Smooth muscle cell (in vitro differentiated cells): ENCODE measurements around the gene PLPPR4. TPM values are rescaled to one million over a fixed set of nuclear protein-coding genes. Genes with fewer than 3 reads are reported as not detected.

Experiments
- DNase-seq: peaks from one replicate; lab custom pipeline; 2025; ENCODE audit not compliant: unreplicated experiment; lab: John Stamatoyannopoulos, UW
- H2AFZ ChIP-seq: fragments of 200-600 bp; sonication (generic); 2 replicates; pipeline ENCODE4 v1.6.0; 2016; ENCODE audit warnings: antibody characterized with exemption, low read depth, mild to moderate bottlenecking
- H3F3A ChIP-seq: fragments of 200-600 bp; sonication (generic); 2 replicates; pipeline ENCODE4 v1.6.0; 2017; ENCODE audit warnings: antibody characterized with exemption, low read depth
- H3K27ac ChIP-seq: fragments of 200-600 bp; sonication (generic); 2 replicates; pipeline ENCODE4 v1.5.1; 2016; ENCODE audit warnings: low read depth, mild to moderate bottlenecking
- H3K27me3 ChIP-seq: fragments of 200-600 bp; sonication (generic); 2 replicates; pipeline ENCODE4 v1.6.1; 2016; ENCODE audit warnings: low read depth, mild to moderate bottlenecking
- H3K36me3 ChIP-seq: fragments of 200-600 bp; sonication (generic); 2 replicates; pipeline ENCODE4 v1.5.1; 2016; ENCODE audit warnings: low read depth
- H3K4me1 ChIP-seq: fragments of 200-600 bp; sonication (generic); 2 replicates; pipeline ENCODE4 v1.5.1; 2016; ENCODE audit warnings: low read depth
- H3K4me2 ChIP-seq: fragments of 200-600 bp; sonication (generic); 2 replicates; pipeline ENCODE4 v1.6.0; 2016; ENCODE audit warnings: mild to moderate bottlenecking
- H3K4me3 ChIP-seq: fragments of 200-600 bp; sonication (generic); 2 replicates; pipeline ENCODE4 v1.5.1; 2016; ENCODE audit warnings: mild to moderate bottlenecking
- H3K79me2 ChIP-seq: fragments of 200-600 bp; sonication (generic); 2 replicates; pipeline ENCODE4 v1.6.0; 2016; ENCODE audit warnings: low read depth, mild to moderate bottlenecking
- H3K9ac ChIP-seq: fragments of 200-600 bp; sonication (generic); 2 replicates; pipeline ENCODE4 v1.6.0; 2016; ENCODE audit warnings: low read depth
- H3K9me3 ChIP-seq: fragments of 200-600 bp; sonication (generic); replicated peaks from 2 replicates; pipeline ENCODE4 v1.5.1; 2016; ENCODE audit warnings: low read depth
- H4K20me1 ChIP-seq: fragments of 200-600 bp; sonication (generic); 2 replicates; pipeline ENCODE4 v1.6.0; 2016; ENCODE audit warnings: low read depth
- WGBS: methylation state at CpG from one replicate; pipeline ENCODE4 v1.1.7; 2016; ENCODE audit warnings: low lambda C conversion rate; 5-methylcytosine and 5-hydroxymethylcytosine counted together
- polyA plus RNA-seq: library from polyadenylated mRNA; unstranded; fragments of >200 nt; fragmentation: Nextera tagmentation; extraction: Ambion mirVana; gene quantifications from 2 replicates; pipeline ENCODE4 v1.2.1, GENCODE V29; 2016
- total RNA-seq: library from RNA; depleted of rRNA; stranded (reverse); fragments of >200 nt; gene quantifications from 2 replicates; pipeline ENCODE4 v1.2.3, GENCODE V29; 2014
- TF ChIP-seq, protein P1 (sequence below): fragments of 200-600 bp; sonication (generic); IDR thresholded peaks from 2 replicates; pipeline ENCODE4 v1.5.1; 2017; ENCODE audit warnings: borderline replicate concordance, mild to moderate bottlenecking, antibody characterized with exemption; ENCODE audit not compliant: insufficient read depth, poor library complexity, severe bottlenecking

PLPPR4 gene
- total and polyA plus RNA-seq, 2 experiments from 2014 or later: 4.6 to 8.4 TPM

DNA sequence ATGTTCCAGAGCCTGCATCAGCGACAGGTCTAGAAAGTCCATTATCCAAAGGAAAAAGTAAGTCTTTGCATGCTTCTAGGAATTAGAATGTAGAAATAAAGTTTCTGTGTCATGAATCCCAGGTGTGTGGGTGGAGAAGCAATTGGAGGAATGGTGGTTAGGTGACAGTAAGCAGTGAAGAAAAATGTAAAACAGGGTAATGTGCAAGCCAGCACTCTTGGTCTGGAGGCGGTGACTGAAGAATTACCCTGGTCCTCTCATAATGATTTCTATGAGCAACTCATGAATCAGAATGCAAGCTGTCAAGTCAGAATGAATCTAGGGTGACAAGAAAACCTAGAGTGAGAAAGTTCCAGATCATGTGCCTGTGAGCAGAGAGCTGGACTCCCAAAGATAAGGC is 33.6 kb downstream of the PLPPR4 start:
- no peaks in the 10 kb centered on the region for H3K36me3 ChIP-seq
- H3K79me2 ChIP-seq: no peaks in the 10 kb centered on the region
- no peaks in the 10 kb centered on the region for H4K20me1 ChIP-seq
- WGBS: 92% methylated on average over 2 of the region's 2 CpGs
- H3F3A ChIP-seq: no peaks in the 10 kb centered on the region
- H3K4me2 ChIP-seq: no peak overlapping the region
- no peaks in the 10 kb centered on the region for H3K4me1 ChIP-seq
- no peaks in the 10 kb centered on the region for H3K27me3 ChIP-seq
- H3K9me3 ChIP-seq: no peaks in the 10 kb centered on the region
- no peak for DNase-seq
- TF ChIP-seq, protein P1, sequence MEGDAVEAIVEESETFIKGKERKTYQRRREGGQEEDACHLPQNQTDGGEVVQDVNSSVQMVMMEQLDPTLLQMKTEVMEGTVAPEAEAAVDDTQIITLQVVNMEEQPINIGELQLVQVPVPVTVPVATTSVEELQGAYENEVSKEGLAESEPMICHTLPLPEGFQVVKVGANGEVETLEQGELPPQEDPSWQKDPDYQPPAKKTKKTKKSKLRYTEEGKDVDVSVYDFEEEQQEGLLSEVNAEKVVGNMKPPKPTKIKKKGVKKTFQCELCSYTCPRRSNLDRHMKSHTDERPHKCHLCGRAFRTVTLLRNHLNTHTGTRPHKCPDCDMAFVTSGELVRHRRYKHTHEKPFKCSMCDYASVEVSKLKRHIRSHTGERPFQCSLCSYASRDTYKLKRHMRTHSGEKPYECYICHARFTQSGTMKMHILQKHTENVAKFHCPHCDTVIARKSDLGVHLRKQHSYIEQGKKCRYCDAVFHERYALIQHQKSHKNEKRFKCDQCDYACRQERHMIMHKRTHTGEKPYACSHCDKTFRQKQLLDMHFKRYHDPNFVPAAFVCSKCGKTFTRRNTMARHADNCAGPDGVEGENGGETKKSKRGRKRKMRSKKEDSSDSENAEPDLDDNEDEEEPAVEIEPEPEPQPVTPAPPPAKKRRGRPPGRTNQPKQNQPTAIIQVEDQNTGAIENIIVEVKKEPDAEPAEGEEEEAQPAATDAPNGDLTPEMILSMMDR: no peak
- H2AFZ ChIP-seq: no peak overlapping the region
- H3K27ac ChIP-seq: no peak overlapping the region
- H3K4me3 ChIP-seq: no peak overlapping the region
- H3K9ac ChIP-seq: no peak overlapping the region

DNA sequence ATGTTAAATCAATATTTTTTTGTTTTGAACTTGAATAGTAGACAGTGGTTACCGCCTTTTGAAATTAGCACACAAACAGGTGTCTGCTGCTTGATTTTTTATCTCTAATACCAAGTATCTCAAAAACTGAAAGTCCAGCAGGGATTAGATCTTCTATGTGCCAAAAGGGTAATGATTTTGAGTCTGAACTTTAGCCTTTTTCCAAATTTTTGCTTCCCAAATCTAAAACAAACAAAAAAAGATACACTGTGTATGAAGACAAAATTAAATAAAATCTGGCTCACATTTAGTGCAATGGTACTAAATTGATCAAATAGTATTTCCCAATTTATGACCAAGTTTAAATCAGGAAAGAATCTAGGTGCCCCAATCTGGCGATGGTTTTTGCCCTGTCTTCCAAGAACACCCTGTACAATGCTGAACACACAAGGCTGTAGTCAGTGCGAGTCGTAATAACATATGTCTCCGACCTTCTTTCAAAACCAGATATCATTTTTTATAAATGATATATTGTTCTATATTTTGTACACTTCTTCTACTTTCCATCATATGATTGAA is 40.5 kb downstream of the PLPPR4 start:
- Histone ChIP-seq H4K20me1 (no peaks in the 10 kb centered on the region), H3K4me3 (no peak overlapping the region), H3K27ac (no peak overlapping the region), H3K4me2 (no peak overlapping the region), H2AFZ (no peak overlapping the region), H3K9me3 (no peaks in the 10 kb centered on the region), H3K36me3 (no peaks in the 10 kb centered on the region), H3F3A (no peaks in the 10 kb centered on the region), H3K27me3 (no peaks in the 10 kb centered on the region), H3K79me2 (no peaks in the 10 kb centered on the region), H3K4me1 (no peaks in the 10 kb centered on the region), H3K9ac (no peak overlapping the region)
- TF ChIP-seq, protein P1: no peak
- no peak for DNase-seq
- 96% methylated on average over 5 of the region's 5 CpGs for WGBS

DNA sequence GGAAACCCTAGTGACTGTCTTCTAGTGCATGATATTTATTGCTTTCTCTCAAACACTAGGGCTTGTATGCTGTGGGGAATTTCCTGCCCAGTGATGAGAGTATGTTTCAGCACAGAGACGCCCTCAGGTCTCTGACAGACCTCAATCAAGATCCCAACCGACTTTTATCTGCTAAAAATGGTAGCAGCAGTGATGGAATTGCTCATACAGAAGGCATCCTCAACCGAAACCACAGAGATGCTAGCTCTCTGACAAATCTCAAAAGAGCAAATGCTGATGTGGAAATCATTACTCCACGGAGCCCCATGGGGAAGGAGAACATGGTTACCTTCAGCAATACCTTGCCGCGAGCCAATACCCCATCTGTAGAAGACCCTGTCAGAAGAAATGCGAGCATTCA is 41.3 kb downstream of the PLPPR4 start:
- no peak for DNase-seq
- 85% methylated on average over 7 of the region's 7 CpGs for WGBS

DNA sequence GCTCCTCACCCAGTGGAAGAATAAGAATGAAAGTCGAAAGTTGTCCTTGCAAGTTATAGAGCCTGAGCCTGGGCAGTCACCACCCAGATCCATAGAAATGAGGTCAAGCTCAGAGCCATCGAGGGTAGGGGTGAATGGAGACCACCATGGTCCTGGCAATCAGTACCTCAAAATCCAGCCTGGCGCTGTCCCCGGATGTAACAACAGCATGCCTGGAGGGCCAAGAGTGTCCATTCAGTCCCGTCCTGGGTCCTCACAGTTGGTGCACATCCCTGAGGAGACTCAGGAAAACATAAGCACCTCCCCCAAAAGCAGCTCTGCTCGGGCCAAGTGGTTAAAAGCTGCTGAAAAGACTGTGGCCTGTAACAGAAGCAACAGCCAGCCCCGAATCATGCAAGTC is 41.8 kb downstream of the PLPPR4 start:
- Histone ChIP-seq H3K36me3 (no peaks in the 10 kb centered on the region), H3K27ac (no peak overlapping the region), H3F3A (no peaks in the 10 kb centered on the region), H2AFZ (no peak overlapping the region), H3K4me2 (no peak overlapping the region), H3K79me2 (no peaks in the 10 kb centered on the region), H4K20me1 (no peaks in the 10 kb centered on the region), H3K4me1 (no peaks in the 10 kb centered on the region), H3K4me3 (no peak overlapping the region), H3K27me3 (no peaks in the 10 kb centered on the region), H3K9ac (no peak overlapping the region), H3K9me3 (no peaks in the 10 kb centered on the region)
- WGBS: 96% methylated on average over 7 of the region's 7 CpGs
- no peak for DNase-seq
- TF ChIP-seq, protein P1: no peak

More for the DNA sequence above, 41.3 kb downstream of the PLPPR4 start:
- Histone ChIP-seq H3K9me3 (no peaks in the 10 kb centered on the region), H3K4me1 (no peaks in the 10 kb centered on the region), H3F3A (no peaks in the 10 kb centered on the region), H3K27ac (no peak overlapping the region), H3K27me3 (no peaks in the 10 kb centered on the region), H3K36me3 (no peaks in the 10 kb centered on the region), H3K4me3 (no peak overlapping the region), H3K9ac (no peak overlapping the region), H3K4me2 (no peak overlapping the region), H3K79me2 (no peaks in the 10 kb centered on the region), H4K20me1 (no peaks in the 10 kb centered on the region), H2AFZ (no peak overlapping the region)
- TF ChIP-seq, protein P1: no peak
